Stimulated activated CD8-positive, alpha-beta memory T cell treated with anti-CD3 and anti-CD28 coated beads, Interleukin-15, amount 100 ng/mL, for 24 hours (primary cell): Measurements from ENCODE around the gene JUND.

Experiments
- DNase-seq: peaks from one replicate; pipeline ENCODE4 v3.0.0-alpha.2; 2020; ENCODE audit warnings: low read depth

The JUND gene

DNA sequence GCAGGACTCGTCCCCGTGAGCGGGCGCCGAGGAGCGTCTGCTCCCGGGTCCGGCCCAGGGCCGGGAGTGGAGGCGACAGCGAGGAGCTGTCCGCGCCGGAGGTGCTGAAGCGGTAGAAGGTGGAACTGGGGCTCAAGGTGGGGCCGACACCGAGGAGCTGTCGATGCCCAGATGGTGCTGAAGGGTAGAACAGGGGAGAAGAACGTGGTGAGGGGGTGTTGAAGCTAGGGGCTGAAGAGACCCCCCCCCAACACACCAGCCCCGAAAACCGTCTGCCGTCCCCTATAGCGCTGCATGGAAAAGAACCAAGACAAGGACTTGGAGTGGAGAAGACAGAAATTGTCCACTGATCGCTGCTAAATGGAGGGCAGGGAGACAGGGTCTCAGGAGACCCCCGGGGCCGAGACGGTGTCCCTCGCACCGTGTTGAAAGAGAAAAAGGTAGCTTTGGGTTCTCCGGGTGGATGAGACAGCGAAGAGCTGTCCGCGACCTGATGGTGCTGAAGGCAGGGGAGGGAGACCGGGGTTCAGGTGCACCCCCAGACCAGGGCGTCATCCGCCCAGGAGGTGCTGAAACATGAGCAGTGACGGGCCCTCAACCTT lies 48.1 kb downstream of the JUND start:
- DNase-seq, result no peak

DNA sequence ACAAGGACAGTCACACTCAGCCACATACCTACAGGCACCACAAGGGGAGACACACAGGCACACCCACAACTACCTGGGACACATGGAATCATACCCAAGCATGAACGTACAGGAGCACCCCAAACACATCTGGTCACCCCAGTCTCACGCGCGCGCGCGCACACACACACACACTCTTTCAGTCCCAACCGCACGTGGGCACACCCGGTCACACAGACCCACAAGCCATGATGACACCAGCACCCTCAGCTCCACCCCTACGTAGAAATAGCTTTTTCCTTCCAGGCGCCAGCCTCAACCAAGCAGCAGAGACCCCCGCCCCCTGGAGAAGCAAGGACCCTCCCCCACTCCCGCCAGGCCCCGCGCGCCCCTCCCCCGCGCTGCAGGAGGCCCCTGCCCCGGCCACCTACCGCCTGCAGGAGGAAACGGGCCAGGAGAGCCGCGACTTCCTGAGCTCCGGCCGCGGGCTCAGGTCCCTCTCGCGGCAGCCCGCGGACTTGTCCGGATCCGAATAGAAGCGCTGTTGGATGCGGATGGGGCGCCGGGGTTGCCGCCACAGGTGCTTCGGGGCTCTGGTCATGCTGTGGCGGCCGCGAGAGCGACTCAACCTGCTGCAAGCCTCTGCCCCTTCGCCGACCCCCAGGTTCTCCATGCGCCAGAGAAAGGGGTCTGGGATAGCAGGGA lies 48.7 kb downstream of the JUND start:
- no peak for DNase-seq

GRCh38 chr19:18231775-18232174 lies 49.6 kb downstream of the JUND start:
- DNase-seq, result no peak

- DNase-seq, result no peak
Observed at GRCh38 chr19:18230941-18231734, 50.3 kb downstream of the JUND start.

- no peak for DNase-seq
Observed at GRCh38 chr19:18229915-18230314, 51.5 kb downstream of the JUND start.
